IMR-90 (cell line): ENCODE data around the gene ZNRD2.

Experiments used
- POLR2A ChIP-seq: IDR thresholded peaks from 2 replicates; pipeline ENCODE4 v1.6.1; 2012; ENCODE audit warnings: mild to moderate bottlenecking, low read depth, low read length
- TF ChIP-seq, protein P1 (sequence below): conservative IDR thresholded peaks from 2 replicates; pipeline ENCODE4 v1.5.1; 2012; ENCODE audit warnings: mild to moderate bottlenecking, low read depth, low read length, improper control_type of control experiment

DNA sequence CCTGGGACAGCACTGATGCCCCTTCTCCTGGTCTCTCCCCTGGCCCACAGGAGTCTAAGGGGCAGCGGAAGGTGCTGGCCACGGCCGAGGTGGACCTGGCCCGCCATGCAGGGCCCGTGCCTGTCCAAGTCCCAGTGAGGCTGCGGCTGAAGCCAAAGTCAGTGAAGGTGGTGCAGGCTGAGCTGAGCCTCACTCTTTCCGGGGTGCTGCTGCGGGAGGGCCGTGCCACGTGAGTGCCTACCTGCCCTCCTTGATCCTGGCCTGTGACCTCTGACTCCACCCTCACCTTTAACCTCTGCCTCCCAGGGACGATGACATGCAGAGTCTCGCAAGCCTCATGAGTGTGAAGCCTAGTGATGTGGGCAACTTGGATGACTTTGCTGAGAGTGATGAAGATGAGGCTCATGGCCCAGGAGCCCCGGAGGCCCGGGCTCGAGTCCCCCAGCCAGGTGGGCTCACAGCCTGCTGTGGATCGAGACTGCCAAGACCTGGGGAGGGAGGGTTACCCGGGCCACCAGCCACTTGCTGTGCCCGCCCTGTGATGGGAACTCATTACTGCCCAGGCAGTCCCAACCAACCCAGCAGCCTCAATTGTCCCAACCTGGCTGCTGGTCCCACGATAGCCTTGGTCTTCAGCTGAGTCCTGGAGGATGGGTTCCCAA lies 9.9 kb downstream of the ZNRD2 start:
- TF ChIP-seq, protein P1, sequence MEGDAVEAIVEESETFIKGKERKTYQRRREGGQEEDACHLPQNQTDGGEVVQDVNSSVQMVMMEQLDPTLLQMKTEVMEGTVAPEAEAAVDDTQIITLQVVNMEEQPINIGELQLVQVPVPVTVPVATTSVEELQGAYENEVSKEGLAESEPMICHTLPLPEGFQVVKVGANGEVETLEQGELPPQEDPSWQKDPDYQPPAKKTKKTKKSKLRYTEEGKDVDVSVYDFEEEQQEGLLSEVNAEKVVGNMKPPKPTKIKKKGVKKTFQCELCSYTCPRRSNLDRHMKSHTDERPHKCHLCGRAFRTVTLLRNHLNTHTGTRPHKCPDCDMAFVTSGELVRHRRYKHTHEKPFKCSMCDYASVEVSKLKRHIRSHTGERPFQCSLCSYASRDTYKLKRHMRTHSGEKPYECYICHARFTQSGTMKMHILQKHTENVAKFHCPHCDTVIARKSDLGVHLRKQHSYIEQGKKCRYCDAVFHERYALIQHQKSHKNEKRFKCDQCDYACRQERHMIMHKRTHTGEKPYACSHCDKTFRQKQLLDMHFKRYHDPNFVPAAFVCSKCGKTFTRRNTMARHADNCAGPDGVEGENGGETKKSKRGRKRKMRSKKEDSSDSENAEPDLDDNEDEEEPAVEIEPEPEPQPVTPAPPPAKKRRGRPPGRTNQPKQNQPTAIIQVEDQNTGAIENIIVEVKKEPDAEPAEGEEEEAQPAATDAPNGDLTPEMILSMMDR, result no peak
- no peak for TF ChIP-seq POLR2A
